Mononuclear cell (primary cell): Measurements from ENCODE around the gene PDE9A. TPM values are rescaled to one million over a fixed set of nuclear protein-coding genes. Genes with fewer than 3 reads are reported as not detected.

Source experiments
- H3K27me3 ChIP-seq: 2 replicates; pipeline ENCODE4 v1.6.0; 2011; ENCODE audit warnings: low read length, control low read depth; ENCODE audit not compliant: insufficient read depth
- H3K4me1 ChIP-seq: 2 replicates; pipeline ENCODE4 v1.5.1; 2011; ENCODE audit warnings: mild to moderate bottlenecking, low read length, control low read depth; ENCODE audit not compliant: insufficient read depth
- H3K4me3 ChIP-seq: 2 replicates; pipeline ENCODE4 v1.5.1; 2011; ENCODE audit warnings: mild to moderate bottlenecking, low read length, moderate library complexity
- H3K9me3 ChIP-seq: 2 replicates; pipeline ENCODE4 v1.5.1; 2011; ENCODE audit warnings: low read depth, mild to moderate bottlenecking, control low read depth, low read length
- total RNA-seq: library from RNA; depleted of rRNA; stranded (reverse); fragments of >200 nt; gene quantifications from one replicate; pipeline ENCODE4 v1.2.3, GENCODE V29; 2012

The PDE9A gene
- total RNA-seq, 1 donor: 3.0 TPM

GRCh38 chr21:42677339-42678321 is 24.2 kb downstream of the PDE9A start:
- no peak overlapping the region for H3K4me3 ChIP-seq
- H3K9me3 ChIP-seq: no peaks in the 10 kb centered on the region
- no peaks in the 10 kb centered on the region for H3K27me3 ChIP-seq
- H3K4me1 ChIP-seq: peaks cover 26% of the 10 kb centered on the region

- no peaks in the 10 kb centered on the region for H3K27me3 ChIP-seq
- no peaks in the 10 kb centered on the region for H3K9me3 ChIP-seq
- peaks cover 36% of the 10 kb centered on the region for H3K4me1 ChIP-seq
- no peak overlapping the region for H3K4me3 ChIP-seq
These were observed 25.3 kb downstream of the PDE9A start for GRCh38 chr21:42678618-42679295.

- Histone ChIP-seq H3K4me3 (no peak overlapping the region), H3K27me3 (no peaks in the 10 kb centered on the region), H3K4me1 (peaks cover 43% of the 10 kb centered on the region), H3K9me3 (no peaks in the 10 kb centered on the region)
These were observed 26.1 kb downstream of the PDE9A start for GRCh38 chr21:42679319-42680057.

- Histone ChIP-seq H3K9me3 (no peaks in the 10 kb centered on the region), H3K4me1 (peaks cover 48% of the 10 kb centered on the region), H3K4me3 (no peak overlapping the region), H3K27me3 (no peaks in the 10 kb centered on the region)
These were observed 26.6 kb downstream of the PDE9A start for GRCh38 chr21:42680058-42680330.

GRCh38 chr21:42680429-42680828 is 27.0 kb downstream of the PDE9A start:
- H3K4me1 ChIP-seq: peaks cover 49% of the 10 kb centered on the region
- no peaks in the 10 kb centered on the region for H3K9me3 ChIP-seq
- H3K4me3 ChIP-seq: no peak overlapping the region
- H3K27me3 ChIP-seq: no peaks in the 10 kb centered on the region

GRCh38 chr21:42681296-42682206 is 28.1 kb downstream of the PDE9A start:
- Histone ChIP-seq H3K4me1 (peaks cover 49% of the 10 kb centered on the region), H3K27me3 (no peaks in the 10 kb centered on the region)

GRCh38 chr21:42682661-42683210 is 29.3 kb downstream of the PDE9A start:
- H3K9me3 ChIP-seq: no peaks in the 10 kb centered on the region
- H3K4me1 ChIP-seq: peaks cover 47% of the 10 kb centered on the region
- no peaks in the 10 kb centered on the region for H3K27me3 ChIP-seq
- no peak overlapping the region for H3K4me3 ChIP-seq

More at GRCh38 chr21:42681296-42682206, 28.1 kb downstream of the PDE9A start:
- Histone ChIP-seq H3K9me3 (no peaks in the 10 kb centered on the region), H3K4me3 (no peak overlapping the region)

- Histone ChIP-seq H3K27me3 (no peaks in the 10 kb centered on the region), H3K4me1 (peaks cover 41% of the 10 kb centered on the region), H3K4me3 (no peak overlapping the region), H3K9me3 (no peaks in the 10 kb centered on the region)
These were observed 30.1 kb downstream of the PDE9A start for GRCh38 chr21:42683371-42684108.

- H3K4me1 ChIP-seq: peaks cover 41% of the 10 kb centered on the region
- H3K27me3 ChIP-seq: no peaks in the 10 kb centered on the region
- no peaks in the 10 kb centered on the region for H3K9me3 ChIP-seq
- H3K4me3 ChIP-seq: no peak overlapping the region
These were observed 30.9 kb downstream of the PDE9A start for GRCh38 chr21:42684109-42684916.

GRCh38 chr21:42685036-42685435 is 31.6 kb downstream of the PDE9A start:
- no peak overlapping the region for H3K4me3 ChIP-seq
- H3K4me1 ChIP-seq: peaks cover 41% of the 10 kb centered on the region
- no peaks in the 10 kb centered on the region for H3K27me3 ChIP-seq

GRCh38 chr21:42685954-42686500 is 32.6 kb downstream of the PDE9A start:
- H3K9me3 ChIP-seq: no peaks in the 10 kb centered on the region
- H3K4me3 ChIP-seq: no peak overlapping the region
- peaks cover 40% of the 10 kb centered on the region for H3K4me1 ChIP-seq
- H3K27me3 ChIP-seq: no peaks in the 10 kb centered on the region

More at GRCh38 chr21:42685036-42685435, 31.6 kb downstream of the PDE9A start:
- no peaks in the 10 kb centered on the region for H3K9me3 ChIP-seq

- H3K9me3 ChIP-seq: no peaks in the 10 kb centered on the region
- H3K4me1 ChIP-seq: peaks cover 23% of the 10 kb centered on the region
- H3K27me3 ChIP-seq: no peaks in the 10 kb centered on the region
- no peak overlapping the region for H3K4me3 ChIP-seq
These were observed 34.4 kb downstream of the PDE9A start for GRCh38 chr21:42687796-42688195.
